HEK293T (cell line): ENCODE measurements around the gene CAPN12.

Experiments
- CTCF ChIA-PET: fragments of 350-600 bp; formaldehyde crosslinking; extraction: SDS; loops from one replicate; lab custom pipeline; 2021; ENCODE audit warnings: antibody characterized with exemption, inconsistent platforms; lab: Yijun Ruan, JAX
- POLR2A ChIA-PET: fragments of 350-600 bp; formaldehyde crosslinking; extraction: SDS; loops from one replicate; lab custom pipeline; 2020; ENCODE audit warnings: antibody characterized with exemption, inconsistent platforms; lab: Yijun Ruan, JAX
- DNase-seq: peaks from one replicate; pipeline ENCODE4 v3.0.0; 2012; ENCODE audit warnings: mixed read lengths; ENCODE audit errors: extremely low spot score
- ARNT ChIP-seq: fragments of 450-650 bp; IDR thresholded peaks from 2 replicates; pipeline ENCODE4 v1.6.1; 2017; ENCODE audit warnings: mild to moderate bottlenecking
- BHLHE40 ChIP-seq: fragments of 450-650 bp; IDR thresholded peaks from 2 replicates; pipeline ENCODE4 v1.6.1; 2016; ENCODE audit warnings: mild to moderate bottlenecking, moderate library complexity, borderline replicate concordance
- CTBP1 ChIP-seq: fragments of 450-650 bp; IDR thresholded peaks from 2 replicates; pipeline ENCODE4 v1.6.1; 2016; ENCODE audit warnings: borderline replicate concordance
- ELF4 ChIP-seq: fragments of 450-650 bp; IDR thresholded peaks from 2 replicates; pipeline ENCODE4 v1.6.1; 2017; ENCODE audit warnings: antibody characterized with exemption
- FOXA1 ChIP-seq: fragments of 450-650 bp; IDR thresholded peaks from 2 replicates; pipeline ENCODE4 v1.6.1; 2016; ENCODE audit warnings: mild to moderate bottlenecking
- FOXK2 ChIP-seq: fragments of 450-650 bp; IDR thresholded peaks from 2 replicates; pipeline ENCODE4 v1.6.1; 2016; ENCODE audit warnings: mild to moderate bottlenecking
- FOXM1 ChIP-seq: fragments of 450-650 bp; IDR thresholded peaks from 2 replicates; pipeline ENCODE4 v1.6.1; 2017; ENCODE audit warnings: mild to moderate bottlenecking, borderline replicate concordance
- HDGF ChIP-seq: fragments of 450-650 bp; IDR thresholded peaks from 2 replicates; pipeline ENCODE4 v1.6.1; 2017; ENCODE audit warnings: antibody characterized with exemption, borderline replicate concordance
- L3MBTL2 ChIP-seq: fragments of 450-650 bp; conservative IDR thresholded peaks from 2 replicates; pipeline ENCODE4 v1.6.1; 2016; ENCODE audit warnings: mild to moderate bottlenecking
- LEF1 ChIP-seq: fragments of 450-650 bp; IDR thresholded peaks from 2 replicates; pipeline ENCODE4 v1.6.1; 2017; ENCODE audit warnings: mild to moderate bottlenecking, borderline replicate concordance
- NFRKB ChIP-seq: fragments of 450-650 bp; IDR thresholded peaks from 2 replicates; pipeline ENCODE4 v1.6.1; 2016; ENCODE audit warnings: mild to moderate bottlenecking, moderate library complexity
- SP1 ChIP-seq: fragments of 450-650 bp; IDR thresholded peaks from 2 replicates; pipeline ENCODE4 v1.6.1; 2017
- SUZ12 ChIP-seq: fragments of 450-650 bp; IDR thresholded peaks from 2 replicates; pipeline ENCODE4 v1.6.1; 2016; ENCODE audit warnings: mild to moderate bottlenecking
- TARDBP ChIP-seq: fragments of 450-650 bp; IDR thresholded peaks from 2 replicates; pipeline ENCODE4 v1.6.1; 2016
- ZNF384 ChIP-seq: fragments of 450-650 bp; IDR thresholded peaks from 2 replicates; pipeline ENCODE4 v1.6.1; 2016
- TF ChIP-seq, protein P1 (sequence below): fragments of 450-650 bp; IDR thresholded peaks from 2 replicates; pipeline ENCODE4 v1.6.1; 2016

CAPN12 gene

DNA sequence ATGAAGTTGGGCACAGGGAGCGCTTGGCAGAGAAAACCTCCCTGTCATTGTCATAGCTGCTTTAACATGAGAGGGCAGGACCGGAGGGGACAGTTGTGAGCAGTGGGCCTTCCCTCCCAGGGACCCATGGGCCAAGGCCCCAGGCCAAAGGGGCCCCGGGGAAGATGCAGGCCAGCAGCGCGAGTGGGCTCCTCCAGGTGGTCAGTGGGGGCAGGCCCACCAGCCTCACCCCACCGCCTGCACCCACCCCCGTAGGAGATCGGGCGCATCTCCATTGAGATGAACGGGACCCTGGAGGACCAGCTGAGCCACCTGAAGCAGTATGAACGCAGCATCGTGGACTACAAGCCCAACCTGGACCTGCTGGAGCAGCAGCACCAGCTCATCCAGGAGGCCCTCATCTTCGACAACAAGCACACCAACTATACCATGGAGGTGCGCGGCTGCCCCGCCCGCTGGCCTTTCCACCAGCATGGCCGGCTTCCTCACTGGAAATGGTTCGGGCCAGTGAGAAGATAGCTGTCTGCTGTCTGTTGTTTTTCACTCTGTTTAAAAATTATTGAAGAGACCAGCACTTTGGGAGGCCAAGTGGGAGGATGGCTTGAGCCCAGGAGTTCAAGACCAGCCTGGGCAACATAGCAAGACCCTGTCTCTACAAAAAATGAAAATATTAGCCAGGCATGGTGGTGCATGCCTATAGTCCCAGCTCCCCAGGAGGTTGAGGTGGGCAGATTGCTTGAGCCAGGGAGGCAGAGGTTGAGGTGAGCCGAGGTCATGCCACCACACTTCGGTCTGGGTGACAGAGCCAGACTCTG is 18.6 kb downstream of the CAPN12 start:
- TF ChIP-seq CTBP1: no peak
- POLR2A ChIA-PET: no interaction called here
- CTCF ChIA-PET: interaction anchor here (0.7 kb wide), 1 partner anchor 358 kb away, joined by 4 read pairs; no protein-coding TSS in a partner anchor
- DNase-seq: no peak

DNA sequence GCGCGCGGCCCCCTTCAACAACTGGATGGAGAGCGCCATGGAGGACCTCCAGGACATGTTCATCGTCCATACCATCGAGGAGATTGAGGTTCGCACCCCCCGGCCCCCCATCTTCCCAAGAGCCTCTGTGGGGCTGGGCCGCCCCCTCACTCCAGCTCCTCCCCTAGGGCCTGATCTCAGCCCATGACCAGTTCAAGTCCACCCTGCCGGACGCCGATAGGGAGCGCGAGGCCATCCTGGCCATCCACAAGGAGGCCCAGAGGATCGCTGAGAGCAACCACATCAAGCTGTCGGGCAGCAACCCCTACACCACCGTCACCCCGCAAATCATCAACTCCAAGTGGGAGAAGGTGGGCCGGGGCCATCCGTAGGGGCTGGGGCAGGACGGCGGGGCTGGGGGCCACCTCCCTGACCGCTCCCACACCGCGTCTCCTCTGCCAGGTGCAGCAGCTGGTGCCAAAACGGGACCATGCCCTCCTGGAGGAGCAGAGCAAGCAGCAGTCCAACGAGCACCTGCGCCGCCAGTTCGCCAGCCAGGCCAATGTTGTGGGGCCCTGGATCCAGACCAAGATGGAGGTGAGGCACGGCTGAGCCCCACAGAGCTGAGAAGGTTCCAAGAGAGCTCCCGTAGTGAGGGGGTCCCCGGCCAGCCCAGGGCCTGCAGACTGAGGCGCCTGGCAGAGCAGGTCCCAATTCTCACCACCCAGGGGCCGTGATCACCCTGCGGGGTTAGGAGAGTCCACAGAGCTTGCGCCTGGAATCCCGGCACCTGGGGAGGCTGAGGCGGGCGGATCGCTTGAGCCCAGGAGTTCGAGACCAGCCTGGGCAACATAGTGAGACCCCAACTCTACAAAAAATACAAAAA is 20.1 kb downstream of the CAPN12 start:
- ChIA-PET CTCF (no interaction called here), POLR2A (no interaction called here)
- no peak for DNase-seq
- TF ChIP-seq BHLHE40 (no peak), TARDBP (no peak), NFRKB (no peak), SP1 (no peak), LEF1 (no peak), ELF4 (no peak)
- TF ChIP-seq, protein P1, sequence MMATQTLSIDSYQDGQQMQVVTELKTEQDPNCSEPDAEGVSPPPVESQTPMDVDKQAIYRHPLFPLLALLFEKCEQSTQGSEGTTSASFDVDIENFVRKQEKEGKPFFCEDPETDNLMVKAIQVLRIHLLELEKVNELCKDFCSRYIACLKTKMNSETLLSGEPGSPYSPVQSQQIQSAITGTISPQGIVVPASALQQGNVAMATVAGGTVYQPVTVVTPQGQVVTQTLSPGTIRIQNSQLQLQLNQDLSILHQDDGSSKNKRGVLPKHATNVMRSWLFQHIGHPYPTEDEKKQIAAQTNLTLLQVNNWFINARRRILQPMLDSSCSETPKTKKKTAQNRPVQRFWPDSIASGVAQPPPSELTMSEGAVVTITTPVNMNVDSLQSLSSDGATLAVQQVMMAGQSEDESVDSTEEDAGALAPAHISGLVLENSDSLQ: no peak

DNA sequence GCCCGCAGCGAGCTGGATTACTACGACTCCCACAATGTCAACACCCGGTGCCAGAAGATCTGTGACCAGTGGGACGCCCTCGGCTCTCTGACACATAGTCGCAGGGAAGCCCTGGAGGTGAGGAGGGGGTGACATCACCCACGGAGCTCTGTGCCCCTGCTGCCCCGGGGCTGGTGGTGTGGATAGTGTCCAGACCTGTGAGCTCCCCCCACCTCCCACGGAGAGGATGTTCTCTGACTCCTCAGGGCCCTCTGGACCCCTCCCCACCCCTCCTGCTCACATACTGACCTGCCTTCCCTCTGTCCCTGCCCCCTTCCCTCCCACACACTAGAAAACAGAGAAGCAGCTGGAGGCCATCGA is 20.7 kb downstream of the CAPN12 start:
- TF ChIP-seq SP1 (no peak), ZNF384 (no peak), HDGF (no peak), NFRKB (no peak), FOXA1 (no peak), L3MBTL2 (no peak)
- no peak for DNase-seq
- ChIA-PET POLR2A (no interaction called here), CTCF (interaction anchor here (0.9 kb wide), 1 partner anchor 87 kb away, joined by 3 read pairs; no protein-coding TSS in a partner anchor)

- POLR2A ChIA-PET: no interaction called here
- TF ChIP-seq ARNT (no peak), SP1 (no peak), L3MBTL2 (no peak)
- CTCF ChIA-PET: interaction anchor here (0.7 to 0.9 kb wide), 2 partner anchors 86 to 191 kb away, joined by 3 read pairs; no protein-coding TSS in a partner anchor
- DNase-seq: no peak
Measured at GRCh38 chr19:38722947-38723605, 21.2 kb downstream of the CAPN12 start.

DNA sequence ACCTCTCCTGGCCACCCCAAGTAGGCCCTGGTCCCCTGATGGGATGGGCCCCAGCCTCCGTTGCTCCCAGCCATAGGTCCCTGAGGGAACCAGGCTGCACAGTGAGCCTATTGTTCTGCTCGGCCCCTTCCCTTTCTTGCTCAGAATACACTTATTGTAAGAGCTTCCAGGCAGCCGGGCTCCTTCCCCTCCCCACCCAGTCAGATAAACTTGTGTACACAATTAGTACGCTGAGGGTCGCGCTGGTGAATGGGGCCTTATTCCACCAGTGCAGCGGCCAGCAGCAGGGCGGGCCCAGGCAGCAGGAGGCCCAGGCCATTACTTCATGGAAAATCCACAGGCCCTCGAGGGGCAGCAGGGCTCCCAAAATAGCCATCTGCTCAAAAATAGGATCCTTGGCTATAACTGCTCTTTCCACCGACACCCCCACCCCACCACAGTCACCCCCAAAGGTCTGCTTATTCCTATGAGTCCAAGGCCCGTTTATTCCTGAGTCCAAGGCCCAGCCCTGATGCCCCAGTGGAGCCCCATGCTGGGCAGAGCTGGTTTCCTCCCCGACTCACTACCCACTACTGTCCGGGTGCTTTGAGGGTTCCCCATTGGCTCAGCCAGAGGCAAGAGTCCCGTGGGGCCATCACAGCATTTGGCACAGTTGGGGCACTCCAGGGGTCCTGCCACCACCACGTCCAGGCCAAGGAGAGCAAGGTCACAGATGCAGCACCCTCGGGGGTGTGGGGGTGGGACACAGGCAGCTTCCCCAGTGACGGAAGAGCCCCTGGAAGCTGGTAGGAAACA is 22.1 kb downstream of the CAPN12 start:
- TF ChIP-seq BHLHE40 (no peak), ARNT (no peak), LEF1 (no peak), FOXK2 (no peak), FOXA1 (no peak), HDGF (no peak), CTBP1 (no peak), FOXM1 (no peak), TARDBP (no peak), SUZ12 (no peak), ZNF384 (no peak), NFRKB (no peak), L3MBTL2 (no peak), SP1 (no peak), ELF4 (no peak)
- TF ChIP-seq, protein P1: no peak
- DNase-seq: no peak
- ChIA-PET CTCF (interaction anchor here (0.7 kb wide), 1 partner anchor 192 kb away, joined by 3 read pairs; no protein-coding TSS in a partner anchor), POLR2A (no interaction called here)

- DNase-seq: no peak
- POLR2A ChIA-PET: no interaction called here
- CTCF ChIA-PET: no interaction called here
- TF ChIP-seq FOXK2: no peak
- TF ChIP-seq L3MBTL2: no peak
- no peak for TF ChIP-seq ZNF384
- no peak for TF ChIP-seq ELF4
- TF ChIP-seq ARNT: no peak
- TF ChIP-seq FOXA1: no peak
- TF ChIP-seq FOXM1: no peak
- TF ChIP-seq, protein P1: no peak
- TF ChIP-seq TARDBP: no peak
- no peak for TF ChIP-seq LEF1
- no peak for TF ChIP-seq NFRKB
- TF ChIP-seq BHLHE40: no peak
- no peak for TF ChIP-seq CTBP1
- TF ChIP-seq HDGF: no peak
- TF ChIP-seq SP1: no peak
- TF ChIP-seq SUZ12: no peak
Measured at GRCh38 chr19:38721496-38721895, 22.8 kb downstream of the CAPN12 start.
